ENCODE measurements around the gene TSPAN13. TPM values are rescaled to one million over a fixed set of nuclear protein-coding genes. Genes with fewer than 3 reads are reported as not detected.

TSPAN13 gene
- total RNA-seq, 1 donor from 2014 or later = 91.9 TPM

DNA sequence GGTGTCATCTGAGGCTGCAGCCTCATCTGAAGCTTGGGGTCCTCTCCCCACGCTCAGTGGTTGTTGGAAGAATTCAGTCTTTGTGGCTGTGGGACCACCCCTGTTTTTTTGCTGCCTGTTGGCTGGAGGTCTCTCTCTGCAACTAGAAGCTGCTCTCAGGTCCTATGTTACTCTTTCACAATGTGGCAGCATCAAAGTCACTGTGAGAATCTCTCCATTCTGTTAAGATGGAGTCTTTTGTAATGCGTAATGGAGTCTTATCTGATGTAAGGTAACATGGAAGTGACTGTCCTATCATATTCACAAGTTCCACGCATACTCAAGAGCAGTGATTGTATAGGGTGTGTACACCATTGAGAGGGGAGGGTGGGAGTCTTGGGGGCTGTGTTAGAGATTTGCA is 24.9 kb downstream of the TSPAN13 start:
- no peak for DNase-seq

DNA sequence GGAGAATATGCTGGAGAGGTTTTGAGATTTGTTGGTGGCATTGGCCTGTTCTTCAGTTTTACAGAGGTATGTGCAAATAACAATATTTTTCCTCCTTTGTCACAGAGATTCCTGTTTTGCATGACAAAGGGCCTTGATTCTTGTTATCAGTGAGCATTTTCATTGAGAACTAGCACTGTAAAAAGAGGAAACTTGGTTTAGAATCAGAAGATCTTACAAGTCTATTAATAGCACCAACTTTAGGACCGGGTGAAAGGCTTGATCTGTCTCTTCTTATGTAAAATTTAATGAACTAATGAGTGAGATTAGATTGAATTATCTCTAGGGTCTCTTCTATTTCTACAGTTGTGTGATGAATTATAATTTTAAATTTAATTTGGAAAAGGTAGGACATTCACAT is 25.5 kb downstream of the TSPAN13 start:
- no peak for DNase-seq

DNA sequence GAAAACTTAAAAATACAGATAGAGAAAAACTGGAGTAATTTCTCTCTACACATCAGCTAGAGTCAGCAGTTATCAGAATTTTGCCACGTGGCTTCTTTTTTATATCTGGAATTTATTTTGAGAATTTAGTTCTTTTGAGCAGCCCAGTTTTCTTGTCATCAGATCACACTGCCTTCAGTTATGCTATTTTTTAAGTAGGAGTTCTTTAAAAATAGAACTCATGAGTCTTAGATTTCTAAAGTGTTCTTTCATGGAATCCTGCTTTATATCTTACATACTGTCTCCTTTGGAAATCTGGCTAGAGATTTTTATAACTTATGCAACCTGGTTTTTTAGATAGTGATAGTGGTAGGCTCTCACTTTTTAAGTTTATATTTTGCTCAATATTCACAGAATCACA is 27.0 kb downstream of the TSPAN13 start:
- no peak for DNase-seq

DNA sequence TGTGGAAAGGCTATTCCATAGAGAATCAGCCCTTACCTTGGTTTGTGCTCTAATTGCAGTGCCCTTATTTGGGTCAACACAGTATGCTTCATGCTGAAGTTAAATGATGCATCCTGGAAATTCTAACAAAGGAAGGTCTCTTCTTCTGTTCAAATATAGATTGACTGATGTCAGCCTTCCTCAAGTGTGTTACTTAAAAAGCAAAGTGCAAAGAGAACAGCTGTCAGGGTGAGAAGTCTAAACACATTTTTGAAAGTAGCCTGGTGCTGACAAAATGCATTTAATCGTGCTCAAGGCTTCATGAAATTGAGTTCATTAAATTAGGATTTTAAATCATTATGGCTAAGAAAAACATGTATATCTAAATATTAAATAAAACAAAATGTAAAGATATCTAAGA is 31.8 kb downstream of the TSPAN13 start:
- no peak for DNase-seq

DNA sequence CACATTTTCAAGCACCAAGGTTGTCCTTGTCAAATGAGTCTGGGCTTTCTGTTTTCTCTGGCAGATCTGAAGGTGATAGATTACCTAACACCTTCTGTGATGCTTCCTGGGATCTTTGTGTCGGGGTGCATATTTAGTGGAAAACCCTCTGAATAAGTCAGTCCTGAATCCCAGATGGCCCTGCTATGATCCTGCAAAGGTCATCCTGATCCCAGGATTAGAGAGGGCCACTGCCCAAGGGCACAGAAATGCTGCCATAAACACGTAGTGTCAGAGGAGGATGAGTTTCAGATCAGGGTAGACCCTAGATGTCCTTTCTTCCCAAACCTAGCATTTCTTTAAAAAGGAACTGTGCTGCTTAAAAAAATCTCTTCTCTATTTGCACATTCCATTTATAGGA is 32.3 kb downstream of the TSPAN13 start:
- DNase-seq = no peak

DNA sequence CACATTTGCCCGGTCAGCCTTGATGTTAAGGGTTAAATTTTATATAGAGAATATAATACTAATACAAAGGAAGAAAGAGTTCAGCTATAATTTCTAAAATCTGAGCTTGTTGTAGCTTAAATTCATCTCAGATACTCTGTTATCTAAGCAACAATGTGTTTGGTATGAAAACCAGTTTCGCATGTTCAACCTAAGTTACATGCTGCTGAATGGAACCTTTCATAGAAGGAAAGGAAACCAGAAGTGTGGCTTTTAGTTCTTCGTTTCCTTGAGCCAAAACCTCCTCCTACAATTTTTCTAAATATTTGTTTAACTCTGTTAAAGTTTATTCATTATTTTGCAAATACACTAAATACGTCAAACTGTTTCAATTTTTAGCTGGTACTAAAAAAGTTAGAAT is 32.7 kb downstream of the TSPAN13 start:
- no peak for DNase-seq

DNA sequence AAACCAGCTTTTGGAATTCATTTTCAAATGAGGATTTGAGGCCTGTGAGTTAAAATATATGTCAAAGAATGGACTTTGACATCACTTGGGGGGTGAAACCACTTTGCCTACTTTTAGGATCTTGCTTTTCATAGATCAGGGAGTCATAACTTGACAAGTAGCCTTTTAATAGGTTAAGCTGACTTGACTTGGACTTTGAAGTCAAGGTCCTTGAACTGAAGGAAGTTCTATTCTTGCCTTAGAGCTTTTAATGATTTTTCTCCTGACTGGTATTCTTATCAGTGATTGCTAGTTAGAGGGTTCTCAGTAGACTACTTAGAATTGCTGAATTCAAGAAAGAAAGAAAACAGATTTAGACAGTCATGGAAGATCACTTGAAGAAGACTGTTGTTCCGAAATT is 33.6 kb downstream of the TSPAN13 start:
- no peak for DNase-seq

DNA sequence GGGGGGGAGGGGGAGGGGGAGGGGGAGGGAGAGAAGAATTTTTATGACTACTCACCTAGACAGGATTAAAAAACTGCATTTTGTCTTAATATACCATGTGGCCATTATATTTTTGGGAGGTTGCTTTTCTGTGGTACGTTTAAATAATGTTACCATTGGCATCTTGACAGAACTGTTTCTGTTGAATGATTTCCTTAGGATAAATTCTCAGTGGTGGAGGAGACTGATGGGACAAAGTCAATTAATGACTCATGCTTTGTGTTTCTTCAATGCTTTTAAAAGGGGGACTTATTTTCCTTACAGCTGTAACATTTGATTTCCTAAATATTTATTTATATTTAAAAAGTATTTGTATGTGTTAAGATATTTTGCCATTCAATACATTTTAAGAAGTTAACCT is 37.5 kb downstream of the TSPAN13 start:
- no peak for DNase-seq

DNA sequence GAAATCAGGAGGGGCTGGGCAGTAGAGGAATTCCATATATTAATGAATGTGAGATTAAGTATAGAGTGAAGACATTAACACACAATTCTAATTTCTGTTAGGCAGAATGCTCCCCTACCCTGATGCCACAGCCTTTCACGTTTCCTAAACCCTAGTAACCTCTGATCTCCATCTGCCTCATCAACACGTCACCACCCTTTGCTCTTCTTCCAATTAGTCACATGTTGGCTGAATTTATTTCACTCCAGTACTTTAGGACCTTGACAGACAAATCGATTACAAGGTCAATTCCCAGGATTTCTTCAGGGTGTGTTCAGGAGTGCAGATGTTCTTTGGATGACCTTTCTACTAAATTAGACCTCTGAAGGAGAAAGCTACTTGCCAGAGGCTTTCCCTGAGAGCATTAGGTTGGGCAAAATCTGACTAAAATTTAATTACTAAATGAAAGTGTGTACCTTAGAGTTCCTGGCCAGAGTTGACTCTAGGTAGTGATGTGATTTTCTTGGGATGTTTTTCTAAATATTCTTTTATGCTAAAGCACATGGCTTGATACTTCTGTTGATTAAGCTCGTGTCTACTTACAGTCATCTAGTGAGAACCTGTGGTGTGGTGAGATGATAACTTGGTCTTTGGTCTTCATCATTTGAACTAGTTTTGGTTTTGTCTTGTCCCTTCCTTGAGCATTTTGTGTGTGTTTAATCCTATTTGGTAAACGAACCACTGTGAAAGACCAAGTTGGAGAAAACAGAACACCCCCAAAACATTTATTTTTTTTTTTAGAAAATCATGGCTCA is 38.5 kb downstream of the TSPAN13 start:
- DNase-seq = no peak

DNA sequence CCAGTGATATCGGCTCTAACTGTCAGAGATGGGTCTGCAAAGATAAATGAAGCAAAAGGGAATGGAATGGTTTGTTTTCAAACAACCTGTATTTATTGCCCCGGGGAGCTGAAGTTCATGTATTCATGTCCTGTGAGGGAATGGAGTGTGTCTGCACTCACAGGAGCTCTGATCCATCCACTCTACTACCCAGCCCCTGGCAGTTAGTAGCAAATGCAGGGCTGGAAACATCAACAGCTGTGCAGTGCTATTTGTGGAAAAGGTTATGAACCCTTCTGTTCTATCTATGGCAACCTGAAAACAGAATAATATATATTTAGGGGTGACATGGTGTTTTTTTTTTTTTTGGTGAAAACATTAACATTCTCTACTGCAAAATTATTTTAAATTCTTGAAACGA is 41.4 kb downstream of the TSPAN13 start:
- no peak for DNase-seq

DNA sequence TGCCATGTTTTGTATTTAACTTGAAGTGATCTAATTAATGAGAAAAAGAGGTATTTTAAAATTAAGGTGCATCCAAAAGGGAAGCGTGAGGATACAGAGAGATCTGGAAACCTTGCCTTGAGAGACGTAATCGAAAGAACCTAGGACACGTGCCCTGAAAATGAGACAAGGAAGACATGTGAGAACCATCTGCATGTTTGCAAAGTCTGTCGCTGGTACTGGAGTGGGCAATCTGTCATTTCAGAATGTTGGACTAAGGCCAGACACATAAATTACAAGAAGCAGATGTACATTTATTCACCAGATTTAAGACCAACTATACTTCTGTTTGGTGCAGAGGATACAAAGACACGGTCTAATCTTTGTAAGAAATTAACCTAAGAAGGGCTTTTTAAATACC is 42.1 kb downstream of the TSPAN13 start:
- DNase-seq = no peak

DNA sequence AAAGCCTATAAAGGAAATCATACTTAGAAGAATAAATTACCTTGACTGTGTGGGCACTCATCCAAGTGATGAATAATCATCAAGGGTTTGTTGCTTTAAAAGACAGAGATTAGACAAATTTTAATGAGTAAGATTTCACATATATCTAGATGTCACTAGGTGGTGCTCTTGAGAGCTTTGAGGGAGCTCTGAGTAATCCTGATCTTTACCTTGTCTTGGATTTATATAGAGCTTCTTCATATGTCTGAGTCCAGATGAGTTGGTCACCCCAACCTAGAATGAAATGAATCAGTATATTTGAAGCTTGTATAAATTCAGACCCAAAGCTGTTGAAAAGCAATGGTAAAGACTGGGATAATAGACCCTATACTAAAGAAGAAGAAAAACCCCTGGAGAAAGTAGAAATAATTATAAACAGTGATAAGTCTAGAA is 47.6 kb downstream of the TSPAN13 start:
- no peak for DNase-seq

DNA sequence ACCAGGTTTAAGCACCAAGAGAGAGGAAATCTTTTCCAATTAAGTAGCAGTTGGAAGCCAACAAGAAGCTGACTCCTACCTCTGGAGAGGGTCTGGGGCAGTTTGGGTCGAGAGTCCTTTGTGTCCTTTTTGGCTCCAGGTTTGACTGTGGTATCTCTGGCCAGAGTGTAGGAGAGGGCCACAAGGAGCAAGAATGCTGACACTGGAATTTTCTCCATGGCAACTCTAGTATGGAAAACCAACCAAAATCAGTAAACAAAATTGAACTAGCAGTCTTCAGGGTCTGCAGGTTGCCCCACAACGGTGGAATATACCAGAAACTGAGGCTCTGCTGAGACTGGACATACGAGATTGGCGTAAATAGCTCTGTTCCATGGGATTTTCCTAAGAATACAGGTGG is 48.0 kb downstream of the TSPAN13 start:
- DNase-seq = no peak

DNA sequence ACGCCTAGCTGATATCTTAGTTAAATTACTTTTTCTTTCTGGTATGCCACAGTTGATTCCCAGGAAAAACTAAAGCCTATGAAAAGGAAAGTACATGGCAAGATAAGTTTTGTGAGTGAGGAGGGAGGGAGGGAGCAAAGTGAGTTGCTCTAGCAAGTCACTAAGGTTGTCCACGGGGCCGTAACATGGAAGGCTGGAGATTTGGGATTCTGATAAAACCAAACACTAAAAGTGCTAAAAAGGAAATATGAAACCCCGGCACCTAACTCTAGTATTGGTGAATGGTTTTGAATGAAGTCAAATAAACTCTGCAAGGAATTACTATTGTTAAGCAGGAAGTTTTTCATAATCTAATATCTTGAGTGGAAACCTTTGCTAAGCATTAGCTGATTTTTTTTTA is 49.6 kb downstream of the TSPAN13 start:
- no peak for DNase-seq

DNA sequence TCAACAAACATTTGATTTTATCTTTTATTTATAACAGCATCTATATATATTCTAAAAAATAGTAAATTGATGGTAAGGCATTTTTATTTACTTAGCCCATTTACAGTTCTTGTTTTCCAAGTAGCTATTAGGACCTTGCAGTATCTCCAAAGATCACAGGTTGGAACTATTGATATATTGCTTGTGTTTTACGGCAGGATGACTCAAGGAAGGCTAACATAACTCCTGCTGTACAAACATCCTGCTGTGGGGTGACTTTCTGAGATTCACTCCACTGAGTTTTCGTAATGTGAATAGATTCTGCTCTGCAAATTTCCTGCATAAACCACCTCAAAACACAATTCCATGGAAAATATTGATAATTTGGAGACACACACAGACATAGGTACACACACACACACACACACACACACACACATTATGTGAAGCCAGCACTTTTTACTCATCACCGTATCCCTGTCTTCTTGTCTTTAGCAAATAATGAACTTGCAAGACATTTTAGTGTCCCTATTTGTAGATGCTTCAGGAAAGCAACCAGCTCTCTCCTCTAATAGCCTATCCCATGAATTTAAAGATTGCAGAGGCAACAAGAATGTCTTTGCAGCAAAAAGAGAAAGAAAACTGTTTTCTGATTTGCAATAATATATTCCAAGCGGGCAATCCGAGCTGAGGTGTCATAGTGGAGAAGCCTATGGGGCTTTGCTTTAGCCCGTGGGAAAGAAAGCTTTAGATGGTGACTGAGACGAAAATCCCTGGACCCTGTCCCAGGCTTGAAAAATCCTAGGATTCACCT is 50.5 kb downstream of the TSPAN13 start:
- DNase-seq = no peak

DNA sequence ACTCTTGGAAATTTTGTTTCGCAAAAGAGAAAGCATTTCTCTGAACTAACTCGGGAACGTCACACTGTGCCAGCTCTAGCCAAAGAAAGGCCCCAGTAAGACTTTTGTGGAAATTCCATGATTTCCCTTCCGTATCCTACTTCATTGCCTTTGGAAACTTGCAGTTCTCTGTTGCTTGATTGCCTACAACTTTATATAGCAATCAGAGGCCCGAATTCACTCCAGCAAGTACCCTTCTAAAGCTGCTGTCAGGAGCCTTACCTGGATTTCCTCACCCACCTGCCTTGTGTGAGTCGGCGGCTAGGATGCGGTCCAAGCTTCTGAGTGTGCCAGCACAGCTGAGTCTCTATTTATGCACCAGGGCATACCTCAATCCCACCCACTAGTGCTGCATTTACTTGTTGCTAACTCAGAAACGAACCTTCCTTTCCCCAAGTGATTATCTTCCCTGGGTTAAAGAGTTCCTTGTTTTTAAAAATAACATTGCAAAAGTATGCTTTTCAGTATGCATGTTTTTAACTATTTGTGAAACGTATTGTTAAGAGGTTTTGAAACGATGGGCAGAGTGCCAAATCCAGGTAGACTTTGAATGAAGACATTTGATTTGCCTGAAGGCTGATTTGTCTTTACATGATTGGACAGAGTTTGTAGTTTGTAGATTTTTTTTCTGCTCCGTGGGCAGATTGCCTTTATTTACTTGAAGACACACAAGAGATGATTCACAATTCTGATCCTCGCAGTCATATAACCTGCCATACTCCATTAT is 51.3 kb downstream of the TSPAN13 start, which contains the start of gene AGR2:
AGR2 (minus strand) TSS at position 326 of the 766 bp plus-strand sequence. CDS start 3,203 bp downstream, outside the sequence.
- no peak for DNase-seq

DNA sequence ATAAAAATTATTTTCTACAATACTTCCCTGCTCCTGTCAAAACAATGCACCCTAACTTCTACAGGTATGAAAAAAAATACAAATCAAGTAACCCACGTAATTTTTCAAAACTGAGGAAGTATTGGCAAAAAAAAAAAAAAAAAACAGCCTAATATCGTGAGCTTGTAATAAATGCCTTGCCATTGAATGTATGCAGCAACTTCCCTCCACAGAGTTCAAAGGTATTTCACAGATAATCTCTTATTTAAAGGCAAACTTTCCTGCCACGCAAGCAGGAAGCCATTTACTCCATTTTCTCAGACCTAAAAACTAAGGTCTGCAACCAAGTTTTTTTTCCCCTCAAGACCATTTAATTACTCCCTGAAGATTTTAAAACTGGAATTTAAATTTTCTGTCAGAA is 51.9 kb downstream of the TSPAN13 start:
- DNase-seq = no peak

DNA sequence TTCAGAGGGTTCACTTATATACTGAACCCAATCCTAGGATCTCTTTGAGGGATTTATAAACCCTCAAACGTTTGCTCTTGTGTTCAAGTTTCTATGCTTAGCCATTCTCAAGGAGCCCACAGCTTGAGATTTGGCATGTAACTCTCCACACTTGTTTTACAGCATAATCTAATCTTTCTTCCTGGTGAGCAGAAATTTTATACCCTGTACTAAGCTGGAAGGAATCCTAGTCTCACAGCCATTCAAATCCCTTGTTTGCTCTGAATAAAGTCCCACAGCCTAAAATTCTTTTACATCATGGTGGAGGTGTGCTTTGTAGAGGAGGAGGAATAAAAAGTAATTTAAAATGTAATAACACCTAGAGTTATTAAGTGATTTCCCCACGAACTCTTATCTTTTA is 56.6 kb downstream of the TSPAN13 start:
- DNase-seq = no peak

DNA sequence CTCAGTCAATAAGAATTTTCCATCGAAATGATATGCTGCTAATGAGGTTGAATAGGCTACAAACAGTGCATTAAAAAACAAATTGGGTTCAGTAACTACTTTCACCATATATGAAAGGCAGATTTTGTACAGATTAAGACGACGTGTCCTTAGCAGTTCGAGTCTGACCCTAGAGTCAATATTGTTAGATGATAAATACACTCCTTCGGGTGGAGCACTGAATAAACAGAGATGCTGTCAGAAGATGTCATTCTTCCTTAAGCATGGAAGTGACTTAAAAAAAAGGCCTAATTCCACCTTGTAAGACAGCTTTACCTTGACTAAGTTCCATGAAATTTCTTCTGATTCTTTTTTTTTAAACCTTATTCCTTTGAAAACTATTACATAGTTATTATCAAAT is 57.0 kb downstream of the TSPAN13 start:
- no peak for DNase-seq

DNA sequence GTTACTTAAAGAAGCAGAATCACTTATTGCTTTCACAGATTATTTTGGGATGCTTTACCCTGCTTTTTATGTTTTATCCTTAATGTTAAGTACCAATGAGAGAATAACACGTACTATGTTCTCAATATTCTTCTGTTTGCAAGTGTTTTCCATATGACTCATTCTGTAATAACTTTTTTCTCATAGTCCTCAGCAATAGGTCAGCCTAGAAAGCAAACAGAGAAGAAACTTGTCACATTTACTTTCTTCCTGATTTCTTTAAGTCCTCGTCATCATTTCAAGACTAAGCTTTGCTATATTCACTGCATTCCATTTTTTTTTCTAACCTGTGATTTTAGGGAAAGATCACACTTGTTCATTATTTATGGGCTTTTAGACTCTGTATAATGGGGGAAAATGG is 58.0 kb downstream of the TSPAN13 start:
- no peak for DNase-seq

DNA sequence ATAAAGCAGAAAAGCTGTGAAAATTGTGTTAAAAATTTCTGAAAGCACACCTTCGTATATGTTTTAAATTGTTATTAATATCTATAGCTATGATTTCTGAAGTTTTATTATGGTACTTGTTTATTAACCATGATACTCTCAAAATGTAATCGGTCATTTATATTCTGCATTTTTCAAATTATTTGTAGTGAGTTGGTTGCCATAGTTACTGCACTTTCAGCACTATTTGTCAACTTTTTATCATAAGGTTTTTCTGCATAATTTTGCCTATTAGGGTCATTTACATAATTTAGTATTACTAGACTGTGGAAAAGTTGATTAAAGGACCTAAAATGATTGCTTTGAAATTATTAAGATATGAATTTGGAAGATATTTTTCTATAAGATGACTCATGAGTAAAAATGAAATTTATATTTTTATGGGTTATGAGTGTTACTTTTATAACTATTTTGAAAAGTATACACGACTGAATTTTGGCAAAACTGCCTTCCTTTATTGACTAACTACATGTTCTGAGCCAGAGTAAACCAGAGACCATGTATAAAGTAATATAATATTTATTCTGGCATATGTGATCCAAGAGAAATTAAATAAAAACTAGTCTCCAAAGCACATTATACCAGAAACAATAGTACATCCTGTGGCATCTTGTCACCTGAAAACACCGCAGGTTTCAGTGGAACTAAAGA is 59.1 kb downstream of the TSPAN13 start:
- DNase-seq = no peak

DNA sequence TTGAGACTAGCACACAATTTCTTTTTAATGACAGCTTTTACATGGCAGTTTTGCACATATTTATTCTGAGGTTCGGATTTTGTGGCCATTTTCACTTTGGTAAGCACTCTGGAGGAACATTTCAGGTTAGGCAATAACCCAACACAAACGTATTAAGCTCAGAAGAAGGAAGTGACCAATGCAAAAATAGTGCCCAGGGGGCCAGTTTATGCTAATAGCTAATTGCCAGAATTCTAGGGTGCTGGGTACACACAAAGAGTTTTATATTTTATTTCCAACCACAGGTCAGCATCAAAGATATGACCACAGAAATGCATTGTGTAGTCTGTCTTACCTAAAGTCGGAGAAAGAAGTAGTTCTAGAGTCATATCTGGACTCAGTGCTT is 59.7 kb downstream of the TSPAN13 start:
- DNase-seq = no peak
